Cerebellar nuclear complex (tissue), 1 donor: Measurements from ENCODE around the gene NAP1L4.

Experiments used
- DNase-seq, 2 experiments: peaks; one replicate each; lab custom pipeline; 2025; lab: John Stamatoyannopoulos, UW

The NAP1L4 gene

GRCh38 chr11:3010521-3011275 lies 18.6 kb upstream of the NAP1L4 start:
- DNase-seq, result no peak

GRCh38 chr11:3010004-3010403 lies 17.9 kb upstream of the NAP1L4 start:
- no peak for DNase-seq

GRCh38 chr11:3009481-3009880 lies 17.4 kb upstream of the NAP1L4 start:
- no peak for DNase-seq

GRCh38 chr11:3008746-3009336 lies 16.7 kb upstream of the NAP1L4 start:
- no peak for DNase-seq

GRCh38 chr11:3007404-3008010 lies 15.4 kb upstream of the NAP1L4 start:
- DNase-seq, result no peak

GRCh38 chr11:3006505-3007260 lies 14.6 kb upstream of the NAP1L4 start:
- DNase-seq, result no peak

GRCh38 chr11:3004481-3004880 lies 12.4 kb upstream of the NAP1L4 start:
- DNase-seq, result no peak

GRCh38 chr11:3003396-3004231 lies 11.5 kb upstream of the NAP1L4 start:
- DNase-seq, result no peak

- no peak for DNase-seq
Observed at GRCh38 chr11:3002871-3003270, 10.7 kb upstream of the NAP1L4 start.

- no peak for DNase-seq
Observed at GRCh38 chr11:3002351-3002861, 10.3 kb upstream of the NAP1L4 start.

GRCh38 chr11:3001496-3001895 lies 9.4 kb upstream of the NAP1L4 start:
- DNase-seq, result no peak

- DNase-seq, result no peak
Observed at GRCh38 chr11:3000032-3000961, 8.2 kb upstream of the NAP1L4 start.

- DNase-seq, result no peak
Observed at GRCh38 chr11:2999464-2999998, 7.4 kb upstream of the NAP1L4 start.

GRCh38 chr11:2998073-2998850 lies 6.1 kb upstream of the NAP1L4 start:
- no peak for DNase-seq

- DNase-seq, result no peak
Observed at GRCh38 chr11:2997406-2997805, 5.3 kb upstream of the NAP1L4 start.

- DNase-seq, result no peak
Observed at GRCh38 chr11:2996976-2997375, 4.8 kb upstream of the NAP1L4 start.

GRCh38 chr11:2995893-2996554 lies 3.9 kb upstream of the NAP1L4 start:
- DNase-seq, result no peak

- no peak for DNase-seq
Observed at GRCh38 chr11:2995031-2995561, 3.0 kb upstream of the NAP1L4 start.
